Left cardiac atrium (tissue), 4 donors: ENCODE results near the gene COG1. TPM values are rescaled to one million over a fixed set of nuclear protein-coding genes. Genes with fewer than 3 reads are reported as not detected.

Source experiments
- ATAC-seq, 2 donors: fragments of 200-7000 bp; cut with Tn5 transposase; one replicate each; pipeline ENCODE4 v1.9.1; 2020; ENCODE audit warnings: mild to moderate bottlenecking in 2 of 2, moderate library complexity in 2 of 2
- DNase-seq: peaks from one replicate; pipeline ENCODE4 v3.0.0-alpha.2; 2020
- intact Hi-C, 2 donors: fragments of 100-400 bp; cut with DNase I; formaldehyde crosslinking; loops; one replicate each; pipeline versions ENCODE4 v1.14.1 to v1.15.1; 2022 to 2023
- total RNA-seq, 2 donors: library from RNA; stranded (reverse); fragmentation: NEBNext Ultra II Directional; extraction: Animal tissue kit (Norgen Biotek cat#: 25700); gene quantifications; one replicate each; pipeline ENCODE4 v1.2.1, GENCODE V29; 2021
- donor health status: DM: no; HTN: yes; CAD: no.
- donor health status: DM: no; HTN: yes; CAD: no; lungs with severe emphysema.
- donor health status: DM: yes; HTN: yes; CAD: no.
- donor health status: Dilated cardiomyopathy.

COG1 gene
- total RNA-seq, 2 donors from 2014 or later, result 37.4 to 39.6 TPM

GRCh38 chr17:73191443-73192205, 1.2 kb upstream of the COG1 start:
- DNase-seq, result peak; percentile 71

DNA sequence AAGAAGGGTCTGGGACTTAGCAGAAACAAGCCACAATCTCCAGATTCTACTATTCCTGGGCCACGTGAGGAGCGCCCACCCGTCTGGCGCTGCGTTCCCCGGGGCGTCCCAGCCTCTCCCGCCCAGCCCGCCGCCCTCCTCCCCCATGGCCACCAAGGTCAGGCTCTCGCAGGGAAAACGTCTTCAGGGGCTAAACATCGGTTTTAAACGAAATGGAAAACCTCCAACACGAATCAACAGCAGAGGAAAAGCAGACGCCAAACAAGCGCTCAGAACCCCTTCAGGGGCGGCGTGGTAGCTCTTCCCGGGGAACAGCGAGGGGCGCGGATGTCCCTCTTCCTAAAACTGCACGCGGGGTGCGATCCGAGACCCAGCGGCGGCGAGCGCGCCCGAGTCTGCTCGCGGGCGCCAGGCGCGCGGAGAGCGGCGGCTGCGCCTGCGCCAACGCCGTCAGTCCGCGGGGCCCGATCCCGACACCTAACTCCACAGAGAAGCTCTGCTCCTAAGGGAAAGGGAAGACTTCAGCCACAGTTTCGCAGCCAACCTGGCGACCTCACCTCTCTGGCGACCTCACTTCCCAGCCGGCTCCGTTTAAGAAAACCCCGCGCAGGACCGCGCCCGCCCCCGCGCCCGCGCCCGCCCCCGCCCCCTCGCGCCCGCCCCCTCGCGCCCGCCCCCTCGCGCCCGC, 505 bp upstream of the COG1 start:
- peak; percentile 67 to 73 for ATAC-seq
- intact Hi-C loops, result no loop called here
- peak; percentile 70 for DNase-seq

More at GRCh38 chr17:73191443-73192205, 1.2 kb upstream of the COG1 start:
- ATAC-seq, result peak; percentile 10 to 35
- intact Hi-C loops, result loop anchor here in 1 of 2 donors (2.0 kb wide), 1 partner anchor 465 kb away; no protein-coding TSS in a partner anchor

GRCh38 chr17:73194514-73195222, 1.8 kb downstream of the COG1 start:
- intact Hi-C loops, result no loop called here
- no peak for ATAC-seq
- no peak for DNase-seq

DNA sequence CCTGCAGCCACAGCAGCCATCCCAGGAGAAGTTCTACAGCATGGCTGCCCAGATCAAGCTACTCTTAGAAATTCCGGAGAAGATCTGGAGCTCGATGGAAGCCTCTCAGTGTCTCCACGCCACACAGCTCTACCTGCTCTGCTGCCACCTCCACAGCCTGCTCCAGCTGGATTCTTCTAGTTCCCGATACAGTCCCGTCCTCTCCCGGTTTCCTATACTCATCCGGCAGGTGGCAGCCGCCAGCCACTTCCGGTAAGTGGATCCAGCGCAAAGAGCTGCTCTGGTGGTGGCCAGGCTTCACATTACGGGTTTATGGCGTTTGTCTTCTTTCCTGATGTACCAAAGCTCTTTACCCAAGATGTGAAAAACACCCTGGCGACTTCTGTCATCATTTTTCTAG, 3.6 kb downstream of the COG1 start:
- ATAC-seq, result peak in 1 of 2 donors; percentile 4
- intact Hi-C loops, result no loop called here

DNA sequence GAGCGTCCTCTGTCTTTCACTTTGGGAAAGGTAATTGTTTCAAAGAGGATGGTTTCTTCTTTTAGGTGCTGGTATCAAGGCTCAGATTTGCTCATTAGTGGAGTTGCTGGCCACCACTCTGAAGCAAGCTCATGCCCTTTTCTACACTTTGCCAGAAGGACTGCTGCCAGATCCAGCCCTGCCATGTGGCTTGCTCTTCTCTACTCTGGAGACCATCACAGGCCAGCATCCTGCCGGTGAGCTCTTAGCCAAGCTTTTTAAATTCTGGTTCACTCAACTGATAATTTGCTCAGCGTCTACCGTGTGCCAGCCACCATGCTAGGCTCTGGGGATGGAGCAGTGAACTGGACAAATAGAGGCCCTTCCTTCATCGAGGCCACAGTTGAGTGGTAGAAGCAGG, 4.3 kb downstream of the COG1 start:
- DNase-seq (no peak), ATAC-seq (no peak)
- intact Hi-C loops, result no loop called here

More for the DNA sequence above, 3.6 kb downstream of the COG1 start:
- DNase-seq, result peak; percentile 44

- DNase-seq (no peak), ATAC-seq (no peak)
- intact Hi-C loops, result no loop called here
Measured at GRCh38 chr17:73198201-73198929, 5.5 kb downstream of the COG1 start.

DNA sequence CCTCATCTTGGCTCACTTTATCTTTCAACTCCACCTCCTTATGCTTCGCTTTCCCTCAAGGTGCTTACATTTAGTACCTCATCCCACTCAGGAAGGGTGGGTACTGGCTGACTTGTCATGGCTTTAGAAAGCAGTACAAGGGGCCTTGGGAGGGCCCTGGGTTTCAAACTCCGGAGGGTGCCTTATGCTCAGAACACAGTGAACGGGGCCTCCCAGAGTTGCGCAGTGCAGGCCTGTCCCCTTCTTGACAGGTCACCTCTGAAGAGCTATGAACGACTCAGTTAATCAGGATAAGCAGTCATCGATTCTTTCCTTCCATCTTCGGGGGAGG, 6.0 kb downstream of the COG1 start:
- DNase-seq (no peak), ATAC-seq (no peak)
- intact Hi-C loops, result no loop called here

- intact Hi-C loops, result no loop called here
Measured at GRCh38 chr17:73199751-73200317, 7.0 kb downstream of the COG1 start.

GRCh38 chr17:73200476-73200875, 7.6 kb downstream of the COG1 start:
- intact Hi-C loops, result no loop called here
- ATAC-seq, result no peak

More at GRCh38 chr17:73199751-73200317, 7.0 kb downstream of the COG1 start:
- DNase-seq, result no peak
- no peak for ATAC-seq

GRCh38 chr17:73201215-73202069, 8.6 kb downstream of the COG1 start:
- peak; percentile 9 to 67 for ATAC-seq
- no peak for DNase-seq
- intact Hi-C loops, result no loop called here

More at GRCh38 chr17:73200476-73200875, 7.6 kb downstream of the COG1 start:
- DNase-seq, result no peak

DNA sequence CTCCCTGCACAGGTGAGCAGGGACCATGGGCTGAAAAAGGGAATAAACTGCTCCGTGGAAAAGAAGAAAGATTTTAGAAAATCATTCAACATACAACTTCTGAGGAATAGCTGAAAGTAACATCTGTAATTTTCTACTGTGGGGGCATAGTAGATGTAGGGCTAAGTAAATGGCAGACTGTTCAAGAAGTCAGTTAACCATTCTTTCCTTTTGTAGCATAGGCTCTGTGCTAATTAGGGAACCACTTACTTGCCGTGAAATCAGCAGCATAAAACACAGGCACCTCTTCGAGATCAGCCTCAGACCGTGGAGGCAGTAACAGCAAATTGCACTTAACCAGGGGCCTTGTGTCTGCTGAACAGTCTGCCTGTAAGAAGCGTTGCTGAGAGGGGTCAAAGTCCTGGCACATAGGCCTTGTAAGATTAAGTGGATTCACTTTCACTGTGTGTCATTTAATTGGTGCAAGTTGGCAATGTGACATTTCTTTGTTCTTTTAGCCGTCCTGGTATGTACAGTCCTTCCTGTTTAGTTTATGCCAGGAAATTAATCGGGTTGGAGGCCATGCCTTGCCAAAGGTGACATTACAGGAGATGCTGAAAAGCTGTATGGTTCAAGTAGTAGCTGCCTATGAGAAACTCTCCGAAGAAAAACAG, 10.4 kb downstream of the COG1 start:
- intact Hi-C loops, result no loop called here
- no peak for DNase-seq
- ATAC-seq, result peak; percentile 34 to 64

DNA sequence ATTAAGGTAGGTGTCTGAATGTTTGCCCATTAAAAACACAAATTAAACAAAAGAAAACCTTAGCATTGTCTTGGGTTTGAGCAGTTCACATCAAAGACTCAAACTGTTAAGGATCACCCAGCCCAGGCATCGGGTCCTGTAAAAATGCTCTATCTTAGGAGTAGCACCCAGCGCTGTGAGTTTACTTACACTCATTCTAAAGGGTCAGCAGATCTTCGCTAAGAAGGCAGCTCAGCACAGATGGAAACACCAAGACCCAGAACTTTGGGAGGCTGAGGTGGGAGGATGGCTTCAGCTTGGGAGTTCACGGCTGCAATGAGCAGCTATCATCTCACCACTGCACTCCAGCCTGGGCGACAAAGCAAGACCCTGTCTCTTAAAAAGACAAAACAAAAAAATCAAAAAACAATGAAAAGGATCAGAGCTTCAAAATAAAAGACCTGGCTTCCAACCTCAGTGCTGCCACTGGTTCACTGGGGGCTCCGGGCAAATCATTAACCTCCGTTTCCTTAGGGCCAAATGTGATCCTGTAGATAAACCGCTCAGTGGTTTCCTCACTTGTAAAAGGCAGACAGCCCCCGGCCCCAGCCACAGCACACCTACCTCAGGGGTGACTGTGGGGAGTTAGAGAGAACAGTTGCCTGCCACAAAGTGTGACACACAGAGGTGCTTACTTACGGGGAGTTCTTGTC, 11.1 kb downstream of the COG1 start:
- no peak for ATAC-seq
- DNase-seq, result no peak
- intact Hi-C loops, result no loop called here

GRCh38 chr17:73205459-73205961, 12.7 kb downstream of the COG1 start:
- intact Hi-C loops, result no loop called here
- ATAC-seq (no peak), DNase-seq (no peak)

DNA sequence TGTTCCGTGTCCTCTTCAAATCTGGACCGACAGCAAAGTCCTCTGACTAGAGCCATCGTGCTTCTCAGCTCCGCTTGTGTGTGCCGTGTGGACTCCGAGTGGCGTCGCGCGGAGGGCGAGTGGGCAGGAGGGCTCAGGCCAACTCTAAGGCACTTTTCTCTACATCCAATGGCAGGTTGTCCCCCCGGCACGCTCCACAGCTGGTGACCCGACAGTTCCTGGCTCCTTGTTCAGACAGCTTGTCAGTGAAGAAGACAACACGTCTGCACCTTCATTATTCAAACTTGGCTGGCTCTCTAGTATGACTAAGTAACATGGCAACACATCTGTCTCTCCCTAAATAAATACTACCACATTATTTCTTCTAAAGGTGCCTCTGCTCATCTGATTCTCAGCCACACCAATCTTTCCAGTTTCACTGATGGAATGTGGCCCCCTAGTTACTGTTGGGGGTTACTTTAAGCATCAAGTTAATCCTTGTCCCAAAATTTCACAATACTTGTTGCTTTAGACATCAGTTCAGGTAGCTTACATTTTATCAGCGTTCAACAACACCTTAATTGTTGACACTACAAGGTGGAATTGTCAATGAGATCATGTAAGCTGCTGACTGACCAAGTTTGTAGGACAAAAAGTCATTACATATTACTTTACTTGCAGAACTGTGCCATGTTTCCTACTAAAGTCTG, 15.4 kb downstream of the COG1 start:
- DNase-seq, result no peak
- intact Hi-C loops, result no loop called here

GRCh38 chr17:73209436-73209835, 16.6 kb downstream of the COG1 start:
- intact Hi-C loops, result no loop called here
- ATAC-seq (no peak), DNase-seq (no peak)

More for the DNA sequence above, 15.4 kb downstream of the COG1 start:
- ATAC-seq, result peak; percentile 28 to 71

DNA sequence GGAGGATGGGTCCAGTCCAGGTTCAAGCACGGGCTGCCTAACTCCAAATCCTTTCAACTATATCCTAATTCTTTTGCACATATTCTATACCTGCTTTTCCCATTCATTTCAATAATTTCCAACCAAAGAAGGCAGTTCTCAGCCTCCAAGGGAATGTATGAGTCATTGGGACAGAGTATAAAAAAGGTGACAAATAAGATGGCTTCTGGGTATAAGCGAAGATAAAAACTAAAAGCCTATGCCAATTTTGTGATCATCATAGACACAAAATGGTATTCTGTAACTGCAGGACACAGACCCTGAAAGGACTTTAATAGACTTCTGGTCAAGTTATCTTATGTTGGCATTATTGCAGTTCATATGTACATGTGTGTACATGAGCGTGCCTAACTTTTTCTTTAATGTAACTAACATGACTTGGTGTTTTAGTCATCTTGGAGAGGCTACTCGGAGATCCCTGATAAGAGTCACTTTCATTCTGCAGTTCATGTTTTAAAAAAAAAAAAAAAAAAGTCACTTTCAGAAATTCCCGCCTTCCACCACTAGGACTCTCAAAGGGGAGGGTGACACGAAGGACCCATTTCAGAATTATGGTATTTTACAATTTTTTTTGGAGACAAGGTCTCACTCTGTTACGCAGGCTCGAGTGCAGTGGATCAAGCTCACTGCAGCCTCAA, 17.3 kb downstream of the COG1 start:
- no peak for ATAC-seq
- intact Hi-C loops, result no loop called here
- DNase-seq, result no peak
